Uterus (tissue), 2 donors: ENCODE results near the gene CTDP1.

Experiments used
- POLR2A ChIP-seq, 2 donors: fragments of 450-650 bp; IDR thresholded peaks; one replicate each; pipeline ENCODE4 v1.6.1; 2016; ENCODE audit warnings: antibody characterized with exemption in 2 of 2, mild to moderate bottlenecking in 1 of 2, moderate library complexity in 1 of 2
- TF ChIP-seq, protein P1 (sequence below), 4 experiments: fragments of 200-600 bp in 2 of 4; fragments of 450-650 bp in 2 of 4; sonication (generic) in 2 of 4; IDR thresholded peaks; one replicate each; pipeline ENCODE4 v1.5.1; 2016 to 2019; ENCODE audit warnings: antibody characterized with exemption in 4 of 4, mild to moderate bottlenecking in 2 of 4, moderate library complexity in 1 of 4

DNA sequence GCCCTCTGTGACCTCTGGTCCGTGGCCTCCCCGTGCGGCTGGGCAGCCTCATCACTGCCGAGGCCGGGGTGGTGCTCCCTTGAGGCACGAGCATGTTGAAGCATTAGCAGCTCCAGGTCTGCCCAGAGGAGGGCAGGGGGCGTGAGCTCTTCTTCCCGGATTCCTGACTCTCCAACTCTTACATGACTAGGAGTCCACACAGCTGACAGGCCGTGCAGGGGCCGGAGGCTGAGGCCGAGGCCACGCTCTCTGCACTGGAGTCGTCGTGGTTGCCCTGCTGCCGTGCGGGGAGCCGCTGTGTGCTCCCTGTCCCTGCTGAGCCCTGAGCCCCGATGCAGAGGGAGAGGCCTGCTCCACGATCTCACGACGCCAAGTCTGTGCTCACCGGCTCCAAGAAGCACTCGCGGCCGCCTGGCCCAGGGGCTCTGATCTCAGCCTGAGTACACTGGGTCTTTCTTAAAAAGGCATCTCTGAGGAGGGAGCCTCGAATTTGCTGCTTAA is 98.7 kb downstream of the CTDP1 start:
- TF ChIP-seq, protein P1, sequence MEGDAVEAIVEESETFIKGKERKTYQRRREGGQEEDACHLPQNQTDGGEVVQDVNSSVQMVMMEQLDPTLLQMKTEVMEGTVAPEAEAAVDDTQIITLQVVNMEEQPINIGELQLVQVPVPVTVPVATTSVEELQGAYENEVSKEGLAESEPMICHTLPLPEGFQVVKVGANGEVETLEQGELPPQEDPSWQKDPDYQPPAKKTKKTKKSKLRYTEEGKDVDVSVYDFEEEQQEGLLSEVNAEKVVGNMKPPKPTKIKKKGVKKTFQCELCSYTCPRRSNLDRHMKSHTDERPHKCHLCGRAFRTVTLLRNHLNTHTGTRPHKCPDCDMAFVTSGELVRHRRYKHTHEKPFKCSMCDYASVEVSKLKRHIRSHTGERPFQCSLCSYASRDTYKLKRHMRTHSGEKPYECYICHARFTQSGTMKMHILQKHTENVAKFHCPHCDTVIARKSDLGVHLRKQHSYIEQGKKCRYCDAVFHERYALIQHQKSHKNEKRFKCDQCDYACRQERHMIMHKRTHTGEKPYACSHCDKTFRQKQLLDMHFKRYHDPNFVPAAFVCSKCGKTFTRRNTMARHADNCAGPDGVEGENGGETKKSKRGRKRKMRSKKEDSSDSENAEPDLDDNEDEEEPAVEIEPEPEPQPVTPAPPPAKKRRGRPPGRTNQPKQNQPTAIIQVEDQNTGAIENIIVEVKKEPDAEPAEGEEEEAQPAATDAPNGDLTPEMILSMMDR (IDR thresholded peaks at IDR 0.05) = no peak
- no peak for TF ChIP-seq POLR2A (IDR thresholded peaks at IDR 0.05)
